ENCODE results near the gene SP6.

Gene SP6

GRCh38 chr17:47841488-47842291 is 9.3 kb downstream of the SP6 start:
- TF ChIP-seq POLR2A (IDR thresholded peaks at IDR 0.05; ENCODE audit: low read length) = no peak
- TF ChIP-seq GATA1 (IDR thresholded peaks at IDR 0.05; ENCODE audit: low read depth, low read length) = no peak
- DNase-seq = no peak

GRCh38 chr17:47840742-47841487 is 10.0 kb downstream of the SP6 start, which contains the start of gene SCRN2:
Gene SCRN2, minus strand, starts transcription at chr17:47841273. Its CDS starts 430 bp downstream, at chr17:47840843.
- DNase-seq = peak; percentile 85 to 90
- TF ChIP-seq POLR2A (IDR thresholded peaks at IDR 0.05; ENCODE audit: low read length) (peak; percentile 38), GATA1 (IDR thresholded peaks at IDR 0.05; ENCODE audit: low read depth, low read length) (no peak)

GRCh38 chr17:47840001-47840741 is 10.8 kb downstream of the SP6 start:
- DNase-seq = no peak
- TF ChIP-seq POLR2A (IDR thresholded peaks at IDR 0.05; ENCODE audit: low read length) = no peak
- no peak for TF ChIP-seq GATA1 (IDR thresholded peaks at IDR 0.05; ENCODE audit: low read depth, low read length)

GRCh38 chr17:47839071-47839470 is 11.9 kb downstream of the SP6 start:
- no peak for TF ChIP-seq POLR2A (IDR thresholded peaks at IDR 0.05; ENCODE audit: low read length)
- TF ChIP-seq GATA1 (IDR thresholded peaks at IDR 0.05; ENCODE audit: low read depth, low read length) = no peak
- DNase-seq = no peak

GRCh38 chr17:47838636-47839035 is 12.3 kb downstream of the SP6 start:
- TF ChIP-seq GATA1 (IDR thresholded peaks at IDR 0.05; ENCODE audit: low read depth, low read length) (no peak), POLR2A (IDR thresholded peaks at IDR 0.05; ENCODE audit: low read length) (no peak)
- no peak for DNase-seq

GRCh38 chr17:47837401-47838039 is 13.4 kb downstream of the SP6 start:
- no peak for DNase-seq
- no peak for TF ChIP-seq POLR2A (IDR thresholded peaks at IDR 0.05; ENCODE audit: low read length)
- no peak for TF ChIP-seq GATA1 (IDR thresholded peaks at IDR 0.05; ENCODE audit: low read depth, low read length)

GRCh38 chr17:47836601-47837000 is 14.4 kb downstream of the SP6 start:
- TF ChIP-seq POLR2A (IDR thresholded peaks at IDR 0.05; ENCODE audit: low read length) = no peak
- no peak for TF ChIP-seq GATA1 (IDR thresholded peaks at IDR 0.05; ENCODE audit: low read depth, low read length)
- no peak for DNase-seq

GRCh38 chr17:47834756-47835155 is 16.2 kb downstream of the SP6 start:
- no peak for DNase-seq
- TF ChIP-seq POLR2A (IDR thresholded peaks at IDR 0.05; ENCODE audit: low read length) (no peak), GATA1 (IDR thresholded peaks at IDR 0.05; ENCODE audit: low read depth, low read length) (no peak)

- no peak for TF ChIP-seq POLR2A (IDR thresholded peaks at IDR 0.05; ENCODE audit: low read length)
- TF ChIP-seq GATA1 (IDR thresholded peaks at IDR 0.05; ENCODE audit: low read depth, low read length) = no peak
- peak in 1 of 2 experiments; percentile 35 for DNase-seq
These were observed 19.0 kb downstream of the SP6 start for GRCh38 chr17:47831934-47832327.

- TF ChIP-seq GATA1 (IDR thresholded peaks at IDR 0.05; ENCODE audit: low read depth, low read length) = no peak
- peak; percentile 95 for TF ChIP-seq POLR2A (IDR thresholded peaks at IDR 0.05; ENCODE audit: low read length)
- peak; percentile 92 to 95 for DNase-seq
These were observed 19.7 kb downstream of the SP6 start, which contains the start of the genes LRRC46 and MRPL10 for GRCh38 chr17:47831003-47831933. Gene LRRC46, plus strand, starts transcription at chr17:47831670. Its CDS starts 320 bp downstream, at chr17:47831990. Gene MRPL10, minus strand, starts transcription at chr17:47831541. Its CDS starts 30 bp downstream, at chr17:47831511.

- TF ChIP-seq GATA1 (IDR thresholded peaks at IDR 0.05; ENCODE audit: low read depth, low read length) (no peak), POLR2A (IDR thresholded peaks at IDR 0.05; ENCODE audit: low read length) (no peak)
- no peak for DNase-seq
These were observed 20.5 kb downstream of the SP6 start for GRCh38 chr17:47830396-47831002.

- no peak for TF ChIP-seq GATA1 (IDR thresholded peaks at IDR 0.05; ENCODE audit: low read depth, low read length)
- TF ChIP-seq POLR2A (IDR thresholded peaks at IDR 0.05; ENCODE audit: low read length) = no peak
- DNase-seq = no peak
These were observed 21.1 kb downstream of the SP6 start for GRCh38 chr17:47829870-47830269.

All from erythroblast (primary cell).